ENCODE results near the gene SNN. TPM values are rescaled to one million over a fixed set of nuclear protein-coding genes. Genes with fewer than 3 reads are reported as not detected.

SNN gene
- total and polyA plus RNA-seq, 2 of the 8 experiments (the other 6 are each of a cell fraction or from before 2014, with no cell fraction given): 37.4 to 66.9 TPM

- no peak for TF ChIP-seq CBX5 (IDR thresholded peaks at IDR 0.05; ENCODE audit: low read depth, low read length)
- no peak for TF ChIP-seq PHF8 (conservative IDR thresholded peaks at IDR 0.05; ENCODE audit: low read depth, low read length)
- no peak for TF ChIP-seq ATF2 (IDR thresholded peaks at IDR 0.05; ENCODE audit: low read length)
- TF ChIP-seq NANOG (IDR thresholded peaks at IDR 0.05; ENCODE audit: insufficient read depth, low read depth, low read length, poor library complexity, severe bottlenecking): no peak
- TF ChIP-seq BCL11A (IDR thresholded peaks at IDR 0.05; ENCODE audit: low read depth in 2 of 2, low read length in 2 of 2): no peak
Measured at GRCh38 chr16:11689031-11689840, 21.0 kb downstream of the SNN start (continued).
